Kidney epithelial cell (primary cell): Measurements from ENCODE around the gene WDR27. TPM values are rescaled to one million over a fixed set of nuclear protein-coding genes. Genes with fewer than 3 reads are reported as not detected.

ENCODE experiments used
- DNase-seq: peaks from one replicate; pipeline ENCODE4 v3.0.0-alpha.2; 2010; ENCODE audit warnings: low read depth
- H3K27me3 ChIP-seq: 2 replicates; pipeline ENCODE4 v1.6.0; 2011; ENCODE audit warnings: low read length; ENCODE audit not compliant: control insufficient read depth, insufficient read depth
- H3K36me3 ChIP-seq: 2 replicates; pipeline ENCODE4 v1.5.1; 2011; ENCODE audit warnings: low read length; ENCODE audit not compliant: control insufficient read depth, insufficient read depth
- H3K4me3 ChIP-seq: 2 replicates; pipeline ENCODE4 v1.5.1; 2011; ENCODE audit warnings: low read depth, mild to moderate bottlenecking, control low read depth, low read length
- CTCF ChIP-seq: IDR thresholded peaks from 2 replicates; pipeline ENCODE4 v1.5.1; 2011; ENCODE audit warnings: mild to moderate bottlenecking, moderate library complexity, low read length, control low read depth, inconsistent platforms; ENCODE audit not compliant: insufficient read depth, poor library complexity, severe bottlenecking
- total RNA-seq: library from RNA; depleted of rRNA; stranded (reverse); fragments of >200 nt; gene quantifications from 2 replicates; pipeline ENCODE4 v1.2.3, GENCODE V29; 2015

Gene WDR27
- total RNA-seq, 1 donor from 2014 or later = 27.0 TPM

GRCh38 chr6:169624785-169625184 lies 77.0 kb downstream of the WDR27 start:
- Histone ChIP-seq H3K4me3 (no peak overlapping the region), H3K27me3 (no peaks in the 10 kb centered on the region)
- TF ChIP-seq CTCF = no peak

GRCh38 chr6:169623975-169624374 lies 77.9 kb downstream of the WDR27 start:
- peaks cover 1% of the 10 kb centered on the region for H3K36me3 ChIP-seq
- H3K4me3 ChIP-seq = no peak overlapping the region
- H3K27me3 ChIP-seq = no peaks in the 10 kb centered on the region
- no peak for TF ChIP-seq CTCF
- DNase-seq = no peak

More at GRCh38 chr6:169624785-169625184, 77.0 kb downstream of the WDR27 start:
- no peak for DNase-seq
- H3K36me3 ChIP-seq = peaks cover 1% of the 10 kb centered on the region

- DNase-seq = no peak
- no peaks in the 10 kb centered on the region for H3K27me3 ChIP-seq
- peaks cover 1% of the 10 kb centered on the region for H3K36me3 ChIP-seq
- no peak for TF ChIP-seq CTCF
- H3K4me3 ChIP-seq = no peak overlapping the region
Measured at GRCh38 chr6:169623343-169623742, 78.5 kb downstream of the WDR27 start.

GRCh38 chr6:169622618-169623017 lies 79.2 kb downstream of the WDR27 start:
- Histone ChIP-seq H3K27me3 (no peaks in the 10 kb centered on the region), H3K4me3 (no peak overlapping the region), H3K36me3 (peaks cover 1% of the 10 kb centered on the region)
- no peak for TF ChIP-seq CTCF
- no peak for DNase-seq

- Histone ChIP-seq H3K4me3 (no peak overlapping the region), H3K36me3 (no peaks in the 10 kb centered on the region), H3K27me3 (no peaks in the 10 kb centered on the region)
- TF ChIP-seq CTCF = no peak
- DNase-seq = no peak
Measured at GRCh38 chr6:169621311-169621710, 80.5 kb downstream of the WDR27 start.

- Histone ChIP-seq H3K4me3 (no peak overlapping the region), H3K27me3 (no peaks in the 10 kb centered on the region), H3K36me3 (no peaks in the 10 kb centered on the region)
- TF ChIP-seq CTCF = no peak
- DNase-seq = no peak
Measured at GRCh38 chr6:169620171-169621130, 81.4 kb downstream of the WDR27 start.
